Uterus (tissue), 4 donors: ENCODE data around the gene CDK10. TPM values are rescaled to one million over a fixed set of nuclear protein-coding genes. Genes with fewer than 3 reads are reported as not detected.
"Not testable (repeated sequence)": the region's sequence is repeated elsewhere in the genome, so short reads cannot be mapped to it uniquely, and the experiment has no call there.

ENCODE experiments used
- DNase-seq, 2 donors: peaks; one replicate each; pipeline ENCODE4 v3.0.0-alpha.2; 2019 to 2020
- H3K27ac ChIP-seq, 2 donors: fragments of 200-600 bp; sonication (generic); 1 replicate in 1 of 2; 2 replicates in 1 of 2; pipeline ENCODE4 v1.5.1; 2016 to 2018
- H3K27me3 ChIP-seq, 2 donors: fragments of 200-600 bp; sonication (generic); one replicate each; pipeline ENCODE4 v1.5.1; 2018 to 2019; ENCODE audit warnings: control low read depth in 1 of 2
- H3K36me3 ChIP-seq, 2 donors: fragments of 200-600 bp; sonication (generic); one replicate each; pipeline ENCODE4 v1.5.1; 2019; ENCODE audit warnings: control low read depth in 1 of 2
- H3K4me1 ChIP-seq, 2 donors: fragments of 200-600 bp; sonication (generic); one replicate each; pipeline ENCODE4 v1.5.1; 2018 to 2019; ENCODE audit warnings: control low read depth in 1 of 2
- H3K4me3 ChIP-seq, 2 donors: fragments of 200-600 bp; sonication (generic); 1 replicate in 1 of 2; 2 replicates in 1 of 2; pipeline ENCODE4 v1.5.1; 2018 to 2019; ENCODE audit warnings: mild to moderate bottlenecking in 1 of 2
- H3K9me3 ChIP-seq, 2 donors: fragments of 200-600 bp; sonication (generic); one replicate each; pipeline ENCODE4 v1.5.1; 2019; ENCODE audit warnings: control low read depth in 1 of 2
- POLR2A ChIP-seq, 2 donors: fragments of 450-650 bp; IDR thresholded peaks; one replicate each; pipeline ENCODE4 v1.6.1; 2016; ENCODE audit warnings: antibody characterized with exemption in 2 of 2, mild to moderate bottlenecking in 1 of 2, moderate library complexity in 1 of 2
- intact Hi-C: fragments of 100-400 bp; cut with DNase I; formaldehyde crosslinking; loops from one replicate; pipeline ENCODE4 v1.15.1; 2023; ENCODE audit warnings: low total_unique reads
- total RNA-seq, 4 donors: library from RNA; depleted of rRNA in 3 of 4; stranded (reverse); fragments of >200 nt in 3 of 4; gene quantifications; one replicate each; pipeline versions ENCODE4 v1.1.0 to v1.2.4, GENCODE V29; 2014 to 2023
- TF ChIP-seq, protein P1 (sequence below), 4 experiments: fragments of 200-600 bp in 2 of 4; fragments of 450-650 bp in 2 of 4; sonication (generic) in 2 of 4; IDR thresholded peaks; one replicate each; pipeline ENCODE4 v1.5.1; 2016 to 2019; ENCODE audit warnings: antibody characterized with exemption in 4 of 4, mild to moderate bottlenecking in 2 of 4, moderate library complexity in 1 of 4
- donor health status: DM: yes; HTN: yes; CAD: no.

The CDK10 gene
- total RNA-seq, 4 donors from 2014 or later: 13.8 to 90.7 (median 62.5) TPM

DNA sequence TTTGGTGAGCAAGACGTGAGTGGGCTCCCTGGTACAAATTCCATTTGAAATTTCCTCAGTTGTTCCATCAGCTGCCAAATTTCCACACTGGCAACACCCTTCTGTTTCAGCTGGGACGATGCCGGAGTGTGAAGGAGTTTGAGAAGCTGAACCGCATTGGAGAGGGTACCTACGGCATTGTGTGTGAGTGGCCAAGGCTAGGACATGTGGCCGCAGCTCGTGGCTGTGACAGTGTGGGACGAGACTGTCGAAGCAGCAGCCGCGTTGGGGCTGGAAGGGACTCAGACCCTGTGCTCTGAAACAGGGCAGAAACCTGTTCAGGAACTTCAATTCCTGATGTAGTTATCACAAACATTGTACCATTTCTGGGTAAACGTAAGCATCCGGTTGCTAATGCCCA lies 2.7 kb downstream of the CDK10 start:
- no peaks in the 10 kb centered on the region for H3K27me3 ChIP-seq
- no peak for TF ChIP-seq POLR2A (IDR thresholded peaks at IDR 0.05)
- TF ChIP-seq, protein P1, sequence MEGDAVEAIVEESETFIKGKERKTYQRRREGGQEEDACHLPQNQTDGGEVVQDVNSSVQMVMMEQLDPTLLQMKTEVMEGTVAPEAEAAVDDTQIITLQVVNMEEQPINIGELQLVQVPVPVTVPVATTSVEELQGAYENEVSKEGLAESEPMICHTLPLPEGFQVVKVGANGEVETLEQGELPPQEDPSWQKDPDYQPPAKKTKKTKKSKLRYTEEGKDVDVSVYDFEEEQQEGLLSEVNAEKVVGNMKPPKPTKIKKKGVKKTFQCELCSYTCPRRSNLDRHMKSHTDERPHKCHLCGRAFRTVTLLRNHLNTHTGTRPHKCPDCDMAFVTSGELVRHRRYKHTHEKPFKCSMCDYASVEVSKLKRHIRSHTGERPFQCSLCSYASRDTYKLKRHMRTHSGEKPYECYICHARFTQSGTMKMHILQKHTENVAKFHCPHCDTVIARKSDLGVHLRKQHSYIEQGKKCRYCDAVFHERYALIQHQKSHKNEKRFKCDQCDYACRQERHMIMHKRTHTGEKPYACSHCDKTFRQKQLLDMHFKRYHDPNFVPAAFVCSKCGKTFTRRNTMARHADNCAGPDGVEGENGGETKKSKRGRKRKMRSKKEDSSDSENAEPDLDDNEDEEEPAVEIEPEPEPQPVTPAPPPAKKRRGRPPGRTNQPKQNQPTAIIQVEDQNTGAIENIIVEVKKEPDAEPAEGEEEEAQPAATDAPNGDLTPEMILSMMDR (IDR thresholded peaks at IDR 0.05): no peak
- intact Hi-C loops: no loop called here
- H3K9me3 ChIP-seq: no peaks in the 10 kb centered on the region
- no peak for DNase-seq
- no peaks in the 10 kb centered on the region for H3K36me3 ChIP-seq
- H3K4me1 ChIP-seq: peaks cover 4 to 6% of the 10 kb centered on the region in 2 donors
- H3K27ac ChIP-seq: no peak overlapping the region
- H3K4me3 ChIP-seq: no peak overlapping the region

DNA sequence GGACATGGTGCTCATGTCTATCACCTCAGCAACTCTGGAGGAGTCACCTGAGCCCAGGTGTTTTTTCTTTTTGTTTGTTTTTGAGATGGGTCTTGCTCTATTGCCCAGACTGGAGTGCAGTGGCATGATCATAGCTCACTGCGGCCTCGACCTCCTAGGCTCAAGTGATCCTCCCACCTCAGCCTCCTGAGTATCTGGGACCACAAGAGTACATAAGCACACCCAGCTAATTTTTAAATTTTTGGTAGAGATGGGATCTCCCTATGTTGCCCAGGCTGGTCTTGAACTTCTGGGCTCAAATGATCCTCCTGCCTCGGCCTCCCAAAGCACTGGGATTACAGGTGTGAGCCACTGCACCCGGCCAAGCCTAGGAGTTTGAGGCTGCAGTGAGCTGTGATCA lies 3.1 kb downstream of the CDK10 start:
- H3K27ac ChIP-seq, H3K27me3 ChIP-seq, H3K4me1 ChIP-seq, H3K4me3 ChIP-seq, H3K9me3 ChIP-seq, H3K36me3 ChIP-seq, intact Hi-C loops, DNase-seq: not testable (repeated sequence)

- H3K36me3 ChIP-seq: no peaks in the 10 kb centered on the region
- intact Hi-C loops: no loop called here
- H3K27ac ChIP-seq: no peak overlapping the region
Measured at GRCh38 chr16:89690392-89690901, 4.0 kb downstream of the CDK10 start.

DNA sequence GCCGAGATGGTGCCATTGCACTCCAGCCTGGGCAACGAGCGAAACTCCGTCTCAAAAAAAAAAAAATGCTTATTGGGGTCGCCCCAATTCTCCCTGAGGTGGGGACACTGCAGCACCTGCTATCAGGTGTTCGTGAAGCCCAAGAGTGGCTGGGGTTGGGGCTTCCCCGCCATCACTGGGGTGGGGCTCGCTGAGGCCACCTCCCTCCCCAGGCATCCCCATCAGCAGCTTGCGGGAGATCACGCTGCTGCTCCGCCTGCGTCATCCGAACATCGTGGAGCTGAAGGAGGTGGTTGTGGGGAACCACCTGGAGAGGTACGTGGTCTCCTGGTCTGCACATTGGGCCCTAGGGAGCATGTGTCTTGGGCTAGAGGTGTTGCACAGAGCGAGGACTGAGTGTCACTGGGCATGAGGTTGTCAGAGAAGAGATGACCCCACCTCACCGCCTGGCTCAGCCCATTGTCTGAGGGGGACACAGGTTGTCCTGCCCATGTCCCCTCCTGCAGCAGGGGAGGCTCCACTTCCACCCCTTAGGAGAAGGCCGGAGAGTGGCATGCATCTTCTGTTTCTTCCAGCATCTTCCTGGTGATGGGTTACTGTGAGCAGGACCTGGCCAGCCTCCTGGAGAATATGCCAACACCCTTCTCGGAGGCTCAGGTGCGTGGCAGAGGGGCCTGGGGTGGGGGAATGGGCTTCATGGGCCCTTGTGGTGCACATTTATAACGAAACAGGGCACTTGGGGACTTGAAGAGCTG lies 4.9 kb downstream of the CDK10 start:
- no peak for DNase-seq
- TF ChIP-seq, protein P1 (IDR thresholded peaks at IDR 0.05): no peak
- TF ChIP-seq POLR2A (IDR thresholded peaks at IDR 0.05): no peak
- no peaks in the 10 kb centered on the region for H3K27me3 ChIP-seq
- no peak overlapping the region for H3K4me3 ChIP-seq
- no peaks in the 10 kb centered on the region for H3K9me3 ChIP-seq
- peaks cover 4 to 6% of the 10 kb centered on the region in 2 donors for H3K4me1 ChIP-seq
- no peak overlapping the region for H3K27ac ChIP-seq
- no peaks in the 10 kb centered on the region for H3K36me3 ChIP-seq
- intact Hi-C loops: no loop called here

More at GRCh38 chr16:89690392-89690901, 4.0 kb downstream of the CDK10 start:
- TF ChIP-seq, protein P1 (IDR thresholded peaks at IDR 0.05): no peak
- no peak for TF ChIP-seq POLR2A (IDR thresholded peaks at IDR 0.05)
- Histone ChIP-seq H3K4me1 (peaks cover 4 to 6% of the 10 kb centered on the region in 2 donors), H3K9me3 (no peaks in the 10 kb centered on the region), H3K27me3 (no peaks in the 10 kb centered on the region), H3K4me3 (no peak overlapping the region)
- no peak for DNase-seq

GRCh38 chr16:89691986-89692569 lies 5.6 kb downstream of the CDK10 start:
- no peak overlapping the region for H3K4me3 ChIP-seq
- DNase-seq: no peak
- no peaks in the 10 kb centered on the region for H3K9me3 ChIP-seq
- H3K36me3 ChIP-seq: no peaks in the 10 kb centered on the region
- intact Hi-C loops: no loop called here
- peaks cover 4 to 6% of the 10 kb centered on the region in 2 donors for H3K4me1 ChIP-seq
- H3K27ac ChIP-seq: no peak overlapping the region
- TF ChIP-seq POLR2A (IDR thresholded peaks at IDR 0.05): no peak
- TF ChIP-seq, protein P1 (IDR thresholded peaks at IDR 0.05): no peak
- H3K27me3 ChIP-seq: no peaks in the 10 kb centered on the region
